IMR-90 (cell line): ENCODE results near the gene NR2C1.

Source experiments
- RAD21 ChIP-seq: IDR thresholded peaks from 2 replicates; pipeline ENCODE4 v1.6.1; 2012; ENCODE audit warnings: low read length, improper control_type of control experiment
- TF ChIP-seq, protein P1 (sequence below): conservative IDR thresholded peaks from 2 replicates; pipeline ENCODE4 v1.5.1; 2012; ENCODE audit warnings: mild to moderate bottlenecking, low read depth, low read length, improper control_type of control experiment

DNA sequence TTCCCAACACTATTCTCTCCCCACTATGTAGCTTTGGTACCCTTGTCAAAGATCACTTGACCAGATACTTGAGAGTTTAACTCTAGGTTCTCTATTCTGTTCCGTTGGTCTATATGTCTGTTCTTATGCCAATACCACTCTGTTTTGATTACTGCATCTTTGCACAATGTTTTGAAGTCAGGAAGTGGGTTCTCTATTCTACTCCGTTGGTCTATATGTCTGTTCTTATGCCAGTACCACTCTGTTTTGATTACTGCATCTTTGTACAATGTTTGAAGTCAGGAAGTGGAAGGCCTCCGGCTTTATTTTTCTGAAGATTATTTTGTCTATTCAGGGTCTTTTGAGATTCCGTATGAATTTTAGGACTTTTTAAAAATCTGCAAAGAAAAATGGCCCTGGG lies 67.2 kb downstream of the NR2C1 start:
- TF ChIP-seq, protein P1, sequence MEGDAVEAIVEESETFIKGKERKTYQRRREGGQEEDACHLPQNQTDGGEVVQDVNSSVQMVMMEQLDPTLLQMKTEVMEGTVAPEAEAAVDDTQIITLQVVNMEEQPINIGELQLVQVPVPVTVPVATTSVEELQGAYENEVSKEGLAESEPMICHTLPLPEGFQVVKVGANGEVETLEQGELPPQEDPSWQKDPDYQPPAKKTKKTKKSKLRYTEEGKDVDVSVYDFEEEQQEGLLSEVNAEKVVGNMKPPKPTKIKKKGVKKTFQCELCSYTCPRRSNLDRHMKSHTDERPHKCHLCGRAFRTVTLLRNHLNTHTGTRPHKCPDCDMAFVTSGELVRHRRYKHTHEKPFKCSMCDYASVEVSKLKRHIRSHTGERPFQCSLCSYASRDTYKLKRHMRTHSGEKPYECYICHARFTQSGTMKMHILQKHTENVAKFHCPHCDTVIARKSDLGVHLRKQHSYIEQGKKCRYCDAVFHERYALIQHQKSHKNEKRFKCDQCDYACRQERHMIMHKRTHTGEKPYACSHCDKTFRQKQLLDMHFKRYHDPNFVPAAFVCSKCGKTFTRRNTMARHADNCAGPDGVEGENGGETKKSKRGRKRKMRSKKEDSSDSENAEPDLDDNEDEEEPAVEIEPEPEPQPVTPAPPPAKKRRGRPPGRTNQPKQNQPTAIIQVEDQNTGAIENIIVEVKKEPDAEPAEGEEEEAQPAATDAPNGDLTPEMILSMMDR, result no peak
- no peak for TF ChIP-seq RAD21
